PC-9 (cell line): ENCODE measurements around the gene ERBB4.

Experiments
- EZH2 ChIP-seq: fragments of 200-600 bp; sonication (generic); IDR thresholded peaks from 2 replicates; pipeline ENCODE4 v1.8.0; 2017; ENCODE audit warnings: antibody characterized with exemption, low read depth
- TF ChIP-seq, protein P1 (sequence below): fragments of 200-600 bp; sonication (generic); conservative IDR thresholded peaks from 2 replicates; pipeline ENCODE4 v1.6.1; 2017; ENCODE audit warnings: mixed run types, antibody characterized with exemption, mild to moderate bottlenecking, moderate library complexity

DNA sequence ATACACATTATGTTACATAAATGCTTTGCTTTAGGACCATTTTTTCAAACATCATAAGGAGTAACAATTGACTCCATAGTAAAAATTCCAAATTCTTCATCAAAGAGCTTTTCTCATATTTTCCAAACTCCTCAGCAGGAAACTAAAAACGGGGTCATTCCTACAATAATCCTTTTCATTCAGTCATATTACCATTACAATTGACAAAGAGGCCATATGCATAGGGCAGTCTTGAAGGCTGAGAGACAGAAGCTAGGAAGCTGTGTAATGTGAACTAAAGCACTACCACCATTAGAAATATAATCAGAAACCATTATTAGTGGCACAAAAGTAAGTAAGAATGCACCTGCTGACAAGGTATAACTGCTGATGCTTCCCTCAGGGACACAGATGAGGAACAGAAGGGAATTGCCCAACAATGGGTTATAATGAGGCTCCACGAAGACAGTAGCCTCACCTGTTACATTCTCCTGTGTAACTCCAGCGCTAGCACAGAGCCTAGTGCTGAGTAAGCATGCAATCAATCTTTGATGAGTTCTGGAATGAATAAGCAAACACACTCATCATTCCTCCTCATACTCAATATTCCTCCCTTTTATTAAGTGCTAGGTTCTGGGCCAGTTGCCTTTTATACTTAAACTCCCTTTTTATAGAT is 1039.9 kb downstream of the ERBB4 start:
- TF ChIP-seq, protein P1, sequence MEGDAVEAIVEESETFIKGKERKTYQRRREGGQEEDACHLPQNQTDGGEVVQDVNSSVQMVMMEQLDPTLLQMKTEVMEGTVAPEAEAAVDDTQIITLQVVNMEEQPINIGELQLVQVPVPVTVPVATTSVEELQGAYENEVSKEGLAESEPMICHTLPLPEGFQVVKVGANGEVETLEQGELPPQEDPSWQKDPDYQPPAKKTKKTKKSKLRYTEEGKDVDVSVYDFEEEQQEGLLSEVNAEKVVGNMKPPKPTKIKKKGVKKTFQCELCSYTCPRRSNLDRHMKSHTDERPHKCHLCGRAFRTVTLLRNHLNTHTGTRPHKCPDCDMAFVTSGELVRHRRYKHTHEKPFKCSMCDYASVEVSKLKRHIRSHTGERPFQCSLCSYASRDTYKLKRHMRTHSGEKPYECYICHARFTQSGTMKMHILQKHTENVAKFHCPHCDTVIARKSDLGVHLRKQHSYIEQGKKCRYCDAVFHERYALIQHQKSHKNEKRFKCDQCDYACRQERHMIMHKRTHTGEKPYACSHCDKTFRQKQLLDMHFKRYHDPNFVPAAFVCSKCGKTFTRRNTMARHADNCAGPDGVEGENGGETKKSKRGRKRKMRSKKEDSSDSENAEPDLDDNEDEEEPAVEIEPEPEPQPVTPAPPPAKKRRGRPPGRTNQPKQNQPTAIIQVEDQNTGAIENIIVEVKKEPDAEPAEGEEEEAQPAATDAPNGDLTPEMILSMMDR, result no peak
- no peak for TF ChIP-seq EZH2
